H1 (cell line): ENCODE measurements around the gene SYT17. TPM values are rescaled to one million over a fixed set of nuclear protein-coding genes. Genes with fewer than 3 reads are reported as not detected.

Experiments
- CTCF ChIA-PET: fragments of 300-600 bp; sonication (Branson Sonifier 250); formaldehyde crosslinking; loops from one replicate; lab custom pipeline; 2021; ENCODE audit not compliant: partially characterized antibody; lab: Charles Lee
- POLR2A ChIA-PET: fragments of 300-600 bp; sonication (Branson Sonifier 250); formaldehyde crosslinking; loops from one replicate; lab custom pipeline; 2021; ENCODE audit warnings: inconsistent platforms; ENCODE audit not compliant: partially characterized antibody; lab: Charles Lee
- DNase-seq, 2 experiments: peaks; one replicate each; pipeline versions ENCODE4 v3.0.0 to v3.0.0-alpha.2; 2010 to 2022; ENCODE audit warnings: low spot score in 2 of 2, low read depth in 1 of 2, mixed read lengths in 1 of 2
- FAIRE-seq: peaks from 2 replicates; lab custom pipeline; 2011; peaks lifted over from hg19 to GRCh38; lab: Jason Lieb, UNC
- H2AFZ ChIP-seq: 2 replicates; pipeline ENCODE4 v1.8.1; 2012; ENCODE audit warnings: low read length, inconsistent platforms
- H2AK5ac ChIP-seq: 2 replicates; pipeline ENCODE4 v1.6.1; 2013; ENCODE audit warnings: low read depth, low read length
- H2BK120ac ChIP-seq: replicated peaks from 2 replicates; pipeline ENCODE3; 2013; ENCODE audit warnings: low read depth, low read length, inconsistent platforms
- H2BK12ac ChIP-seq: 2 replicates; pipeline ENCODE4 v1.6.1; 2013; ENCODE audit warnings: low read depth, low read length
- H2BK15ac ChIP-seq: 2 replicates; pipeline ENCODE4 v1.6.1; 2013; ENCODE audit warnings: low read length
- H2BK20ac ChIP-seq: 2 replicates; pipeline ENCODE4 v1.6.1; 2013; ENCODE audit warnings: low read length
- H2BK5ac ChIP-seq: 2 replicates; pipeline ENCODE4 v1.6.1; 2013; ENCODE audit warnings: low read depth, low read length
- H3K14ac ChIP-seq: 2 replicates; pipeline ENCODE4 v1.6.1; 2013; ENCODE audit warnings: inconsistent platforms; ENCODE audit not compliant: insufficient read length
- H3K18ac ChIP-seq: 2 replicates; pipeline ENCODE4 v1.6.1; 2013; ENCODE audit warnings: low read length; ENCODE audit errors: extremely low read depth
- H3K23ac ChIP-seq: 2 replicates; pipeline ENCODE4 v1.6.1; 2013; ENCODE audit warnings: inconsistent platforms; ENCODE audit not compliant: insufficient read length
- H3K23me2 ChIP-seq: 2 replicates; pipeline ENCODE4 v1.6.1; 2013; ENCODE audit warnings: low read depth, low read length
- H3K27ac ChIP-seq: 2 replicates; pipeline ENCODE4 v1.6.1; 2011; ENCODE audit warnings: low read depth, low read length, inconsistent platforms
- H3K27me3 ChIP-seq, 4 experiments: replicated peaks in 1 of 4; 1 replicate in 1 of 4; 2 replicates in 3 of 4; pipeline versions ENCODE4 v1.6.1 to v1.8.1; 2011 to 2013; ENCODE audit warnings: low read length in 3 of 4, mild to moderate bottlenecking in 3 of 4, inconsistent platforms in 2 of 4, mixed read lengths in 2 of 4, moderate library complexity in 1 of 4; ENCODE audit not compliant: control insufficient read depth in 3 of 4, insufficient read depth in 3 of 4; ENCODE audit errors: extremely low read depth in 1 of 4
- H3K36me3 ChIP-seq, 4 experiments: 2 replicates each; pipeline versions ENCODE4 v1.6.1 to v1.8.1; 2011 to 2013; ENCODE audit warnings: mild to moderate bottlenecking in 4 of 4, low read length in 3 of 4, moderate library complexity in 2 of 4, control low read depth in 1 of 4, inconsistent platforms in 1 of 4; ENCODE audit not compliant: insufficient read depth in 4 of 4, control insufficient read depth in 2 of 4
- H3K4ac ChIP-seq: replicated peaks from 2 replicates; pipeline ENCODE3; 2013; ENCODE audit warnings: low read length, low read depth, mixed read lengths, inconsistent platforms; ENCODE audit not compliant: insufficient read length
- H3K4me1 ChIP-seq, 4 experiments: replicated peaks in 1 of 4; 1 replicate in 1 of 4; 2 replicates in 3 of 4; pipeline versions ENCODE4 v1.6.1 to v1.8.1; 2011 to 2013; ENCODE audit warnings: low read length in 3 of 4, inconsistent platforms in 2 of 4, mixed read lengths in 1 of 4; ENCODE audit not compliant: insufficient read depth in 4 of 4, control insufficient read depth in 3 of 4
- H3K4me2 ChIP-seq, 2 experiments: 2 replicates each; pipeline versions ENCODE4 v1.6.1 to v1.8.1; 2011 to 2013; ENCODE audit warnings: low read depth in 2 of 2, low read length in 2 of 2, control low read depth in 1 of 2, inconsistent platforms in 1 of 2, mild to moderate bottlenecking in 1 of 2; ENCODE audit not compliant: insufficient read depth in 1 of 2
- H3K4me3 ChIP-seq, 4 experiments: fragments of 200-600, 300-600 bp in 1 of 4; sonication (generic), shearing (Covaris generic), sonication (Bioruptor Twin) in 1 of 4; 2 replicates each; pipeline versions ENCODE4 v1.5.1 to v1.8.1; 2011 to 2016; ENCODE audit warnings: low read length in 4 of 4, low read depth in 3 of 4, control low read depth in 2 of 4, inconsistent platforms in 2 of 4, mild to moderate bottlenecking in 2 of 4, mixed read lengths in 1 of 4, moderate library complexity in 1 of 4; ENCODE audit not compliant: insufficient read depth in 2 of 4; ENCODE audit errors: extremely low read depth in 1 of 4
- H3K56ac ChIP-seq: replicated peaks from 2 replicates; pipeline ENCODE3; 2013; ENCODE audit warnings: low read depth, mild to moderate bottlenecking, mixed read lengths, low read length, inconsistent platforms; ENCODE audit not compliant: insufficient read length
- H3K79me1 ChIP-seq: 2 replicates; pipeline ENCODE4 v1.6.1; 2013; ENCODE audit warnings: low read depth, low read length, control low read depth
- H3K79me2 ChIP-seq, 2 experiments: 2 replicates each; pipeline versions ENCODE4 v1.6.1 to v1.8.1; 2012 to 2013; ENCODE audit warnings: low read length in 2 of 2, mild to moderate bottlenecking in 2 of 2, inconsistent platforms in 1 of 2; ENCODE audit not compliant: insufficient read depth in 2 of 2, control insufficient read depth in 1 of 2
- H3K9ac ChIP-seq, 4 experiments: replicated peaks in 1 of 4; 1 replicate in 1 of 4; 2 replicates in 3 of 4; pipeline versions ENCODE4 v1.6.1 to v1.8.1; 2011 to 2013; ENCODE audit warnings: low read depth in 3 of 4, low read length in 3 of 4, control low read depth in 2 of 4, mild to moderate bottlenecking in 2 of 4, moderate library complexity in 2 of 4, inconsistent platforms in 1 of 4; ENCODE audit errors: extremely low read depth in 1 of 4
- H3K9me3 ChIP-seq, 2 experiments: 2 replicates each; pipeline versions ENCODE4 v1.6.1 to v1.8.1; 2012 to 2013; ENCODE audit warnings: mild to moderate bottlenecking in 2 of 2, moderate library complexity in 2 of 2, control low read depth in 1 of 2, inconsistent platforms in 1 of 2, low read depth in 1 of 2, low read length in 1 of 2, mixed read lengths in 1 of 2; ENCODE audit not compliant: insufficient read depth in 2 of 2
- H4K20me1 ChIP-seq, 2 experiments: replicated peaks in 1 of 2; 2 replicates each; pipeline versions ENCODE3 to v1.8.1; 2011 to 2013; ENCODE audit warnings: inconsistent platforms in 2 of 2, low read length in 2 of 2, mild to moderate bottlenecking in 1 of 2; ENCODE audit not compliant: insufficient read depth in 2 of 2, control insufficient read depth in 1 of 2
- H4K5ac ChIP-seq: 2 replicates; pipeline ENCODE4 v1.6.1; 2013; ENCODE audit warnings: low read length, low read depth, mixed read lengths, inconsistent platforms; ENCODE audit not compliant: insufficient read length
- H4K8ac ChIP-seq: 2 replicates; pipeline ENCODE4 v1.8.0; 2013; ENCODE audit warnings: mild to moderate bottlenecking, moderate library complexity, low read length, inconsistent platforms; ENCODE audit not compliant: insufficient read depth; ENCODE audit errors: extremely low read depth
- H4K91ac ChIP-seq: replicated peaks from 2 replicates; pipeline ENCODE3; 2013; ENCODE audit warnings: low read length, mixed read lengths, inconsistent platforms; ENCODE audit not compliant: insufficient read length
- CREB1 ChIP-seq: IDR thresholded peaks from 2 replicates; pipeline ENCODE4 v1.6.1; 2012; ENCODE audit warnings: inconsistent platforms
- EP300 ChIP-seq, 2 experiments: IDR thresholded peaks; 1 replicate in 1 of 2; 2 replicates in 1 of 2; pipeline ENCODE4 v1.6.1; 2011 to 2012; ENCODE audit warnings: low read depth in 2 of 2, low read length in 2 of 2, mild to moderate bottlenecking in 2 of 2, borderline replicate concordance in 1 of 2, inconsistent platforms in 1 of 2, moderate library complexity in 1 of 2
- HDAC2 ChIP-seq, 2 experiments: fragments of 300-600 bp in 1 of 2; sonication (generic) in 1 of 2; IDR thresholded peaks; 2 replicates each; pipeline ENCODE4 v1.6.1; 2011 to 2012; ENCODE audit warnings: low read depth in 2 of 2, low read length in 2 of 2, mild to moderate bottlenecking in 2 of 2, moderate library complexity in 2 of 2, borderline replicate concordance in 1 of 2, inconsistent platforms in 1 of 2
- PHF8 ChIP-seq: fragments of 200-600 bp; sonication (generic); conservative IDR thresholded peaks from 2 replicates; pipeline ENCODE4 v1.7.1; 2012; ENCODE audit warnings: low read depth, mild to moderate bottlenecking, inconsistent platforms, low read length, moderate library complexity
- SIX5 ChIP-seq: IDR thresholded peaks from 2 replicates; pipeline ENCODE4 v1.6.1; 2011; ENCODE audit warnings: mild to moderate bottlenecking, low read depth, low read length
- SP2 ChIP-seq: IDR thresholded peaks from 2 replicates; pipeline ENCODE4 v1.6.1; 2012; ENCODE audit warnings: mild to moderate bottlenecking, low read length, inconsistent platforms
- SRF ChIP-seq: IDR thresholded peaks from 2 replicates; pipeline ENCODE4 v1.6.1; 2011; ENCODE audit warnings: mild to moderate bottlenecking, low read depth, low read length, moderate library complexity
- TAF7 ChIP-seq: optimal IDR thresholded peaks from 2 replicates; pipeline ENCODE3; 2011; ENCODE audit warnings: low read depth, mild to moderate bottlenecking, inconsistent platforms, low read length, moderate library complexity, borderline replicate concordance
- USF2 ChIP-seq: IDR thresholded peaks from 2 replicates; pipeline ENCODE4 v1.6.1; 2011; ENCODE audit warnings: low read length, improper control_type of control experiment
- WGBS, 2 experiments: shearing (Covaris generic) in 1 of 2; methylation state at CpG; one replicate each; pipeline versions ENCODE4 v1.1.6 to v1.1.7; 2013 to 2015; ENCODE audit warnings: low lambda C conversion rate in 2 of 2, mixed read lengths in 2 of 2, inconsistent platforms in 1 of 2, low coverage in 1 of 2, missing lambda C conversion rate in 1 of 2; ENCODE audit not compliant: insufficient replicate concordance in 2 of 2, insufficient coverage in 1 of 2, insufficient read length in 1 of 2; ENCODE audit errors: extremely low coverage in 1 of 2, missing lambda C conversion rate in 1 of 2; 5-methylcytosine and 5-hydroxymethylcytosine counted together
- polyA plus RNA-seq, 7 experiments: library from polyadenylated mRNA; depleted of rRNA in 3 of 7; stranded (reverse) in 5 of 7; unstranded in 2 of 7; fragments of >200 nt in 5 of 7; fragments of 200-250 nt in 2 of 7; gene quantifications; 1 replicate in 5 of 7; 2 replicates in 1 of 7; 4 replicates in 1 of 7; pipeline versions ENCODE4 v1.2.1 to v1.2.3, GENCODE V29; 2011 to 2013; ENCODE audit warnings: missing spikeins in 2 of 7, mixed read lengths in 2 of 7
- total RNA-seq: library from RNA; stranded (reverse); fragmentation: NEBNext Ultra II Directional; extraction: Animal tissue kit (Norgen Biotek cat#: 25700); gene quantifications from 2 replicates; pipeline ENCODE4 v1.2.1, GENCODE V29; 2021

Gene SYT17
- total and polyA plus RNA-seq, 2 of the 8 experiments (the other 6 are each of a cell fraction or from before 2014, with no cell fraction given) = 5.8 to 18.1 TPM

- Histone ChIP-seq H3K18ac (no peak overlapping the region), H2AK5ac (no peak overlapping the region), H3K56ac (no peak overlapping the region), H3K4me2 (no peak overlapping the region), H4K91ac (no peak overlapping the region), H2BK15ac (no peak overlapping the region), H4K5ac (no peak overlapping the region), H3K4me1 (no peaks in the 10 kb centered on the region), H3K9me3 (peaks cover 4 to 9% of the 10 kb centered on the region in 2 experiments; a peak in 2 of 4 replicates), H3K79me1 (no peaks in the 10 kb centered on the region), H2BK120ac (no peak overlapping the region), H4K8ac (no peak overlapping the region), H3K23ac (no peak overlapping the region), H2BK5ac (no peak overlapping the region), H4K20me1 (no peaks in the 10 kb centered on the region), H2AFZ (no peak overlapping the region), H2BK20ac (no peak overlapping the region), H3K9ac (no peak overlapping the region), H3K4me3 (no peak overlapping the region), H3K14ac (no peak overlapping the region), H2BK12ac (no peak overlapping the region), H3K27ac (no peak overlapping the region), H3K27me3 (no peaks in the 10 kb centered on the region), H3K23me2 (no peaks in the 10 kb centered on the region), H3K4ac (no peak overlapping the region), H3K79me2 (no peaks in the 10 kb centered on the region), H3K36me3 (no peaks in the 10 kb centered on the region)
- FAIRE-seq (no peak), DNase-seq (no peak)
- WGBS, 2 experiments = 79% methylated on average over 6 of the region's 7 CpGs; no CpG with 5 or more reads in 1 of the 2 experiments
- POLR2A ChIA-PET = interaction anchor here (0.6 to 2.0 kb wide), 2 partner anchors 10 to 114 kb away, joined by 3 to 4 read pairs; no protein-coding TSS in a partner anchor
- no peak for TF ChIP-seq TAF7
- TF ChIP-seq SIX5 = no peak
- TF ChIP-seq USF2 = no peak
- TF ChIP-seq EP300 (IDR thresholded peaks at IDR 0.05; ENCODE audit: borderline replicate concordance in 1 of 2, low read depth in 2 of 2, low read length in 2 of 2) = no peak
- no peak for TF ChIP-seq CREB1
- no peak for TF ChIP-seq SRF
- TF ChIP-seq SP2 = no peak
- TF ChIP-seq PHF8 = no peak
- TF ChIP-seq HDAC2 (IDR thresholded peaks at IDR 0.05; ENCODE audit: borderline replicate concordance in 1 of 2, low read depth in 2 of 2, low read length in 2 of 2) = no peak
- CTCF ChIA-PET = interaction anchor here (1.4 to 2.9 kb wide), 4 partner anchors 12 to 61 kb away, joined by 3 to 12 read pairs (median 4); no protein-coding TSS in a partner anchor
Measured at GRCh38 chr16:19240494-19240893, 72.5 kb downstream of the SYT17 start.
